Measurements from ENCODE around the gene TFDP2.
"Not testable (repeated sequence)": the region's sequence is repeated elsewhere in the genome, so short reads cannot be mapped to it uniquely, and the experiment has no call there.

TFDP2 gene

GRCh38 chr3:141928631-141929270 is 220.6 kb downstream of the TFDP2 start:
- DNase-seq (ENCODE audit: insufficient read length, low spot score) (no peak), FAIRE-seq (no peak)
- TF ChIP-seq TAF1 (IDR thresholded peaks at IDR 0.05; ENCODE audit: low read depth, low read length) (no peak), POLR2AphosphoS5 (IDR thresholded peaks at IDR 0.05; ENCODE audit: low read depth, low read length) (0 out of 2 replicates have a peak, but pooled peaks have one; percentile 9)

GRCh38 chr3:141926929-141927328 is 222.4 kb downstream of the TFDP2 start:
- no peak for TF ChIP-seq SPI1 (IDR thresholded peaks at IDR 0.05; ENCODE audit: low read depth, low read length)
- no peak for TF ChIP-seq POU2F2 (IDR thresholded peaks at IDR 0.05; ENCODE audit: low read depth, low read length)
- TF ChIP-seq POLR2A (IDR thresholded peaks at IDR 0.05; ENCODE audit: low read depth, low read length): no peak
- no peak for TF ChIP-seq TAF1 (IDR thresholded peaks at IDR 0.05; ENCODE audit: low read depth, low read length)
- no peak for TF ChIP-seq PAX5 (IDR thresholded peaks at IDR 0.05; ENCODE audit: insufficient read depth, low read length, severe bottlenecking)
- TF ChIP-seq POLR2AphosphoS5 (IDR thresholded peaks at IDR 0.05; ENCODE audit: low read depth, low read length): no peak
- DNase-seq (ENCODE audit: insufficient read length, low spot score) (no peak), FAIRE-seq (no peak)

GRCh38 chr3:141925677-141926076 is 223.7 kb downstream of the TFDP2 start:
- peak; percentile 20 for FAIRE-seq
- not testable (repeated sequence) for DNase-seq (ENCODE audit: insufficient read length, low spot score)

GRCh38 chr3:141921316-141921715 is 228.0 kb downstream of the TFDP2 start:
- no peak for TF ChIP-seq SPI1 (IDR thresholded peaks at IDR 0.05; ENCODE audit: low read depth, low read length)
- TF ChIP-seq POLR2AphosphoS5 (IDR thresholded peaks at IDR 0.05; ENCODE audit: low read depth, low read length): no peak
- TF ChIP-seq POLR2A (IDR thresholded peaks at IDR 0.05; ENCODE audit: low read depth, low read length): no peak
- no peak for TF ChIP-seq POU2F2 (IDR thresholded peaks at IDR 0.05; ENCODE audit: low read depth, low read length)
- no peak for TF ChIP-seq PAX5 (IDR thresholded peaks at IDR 0.05; ENCODE audit: insufficient read depth, low read length, severe bottlenecking)
- no peak for TF ChIP-seq TAF1 (IDR thresholded peaks at IDR 0.05; ENCODE audit: low read depth, low read length)
- FAIRE-seq: no peak
- DNase-seq (ENCODE audit: insufficient read length, low spot score): no peak

GRCh38 chr3:141920701-141921100 is 228.6 kb downstream of the TFDP2 start:
- FAIRE-seq (no peak), DNase-seq (ENCODE audit: insufficient read length, low spot score) (no peak)
- no peak for TF ChIP-seq POU2F2 (IDR thresholded peaks at IDR 0.05; ENCODE audit: low read depth, low read length)
- TF ChIP-seq SPI1 (IDR thresholded peaks at IDR 0.05; ENCODE audit: low read depth, low read length): no peak
- no peak for TF ChIP-seq PAX5 (IDR thresholded peaks at IDR 0.05; ENCODE audit: insufficient read depth, low read length, severe bottlenecking)
- TF ChIP-seq TAF1 (IDR thresholded peaks at IDR 0.05; ENCODE audit: low read depth, low read length): no peak
- no peak for TF ChIP-seq POLR2AphosphoS5 (IDR thresholded peaks at IDR 0.05; ENCODE audit: low read depth, low read length)
- TF ChIP-seq POLR2A (IDR thresholded peaks at IDR 0.05; ENCODE audit: low read depth, low read length): no peak

GRCh38 chr3:141915766-141916165 is 233.6 kb downstream of the TFDP2 start:
- TF ChIP-seq POU2F2 (IDR thresholded peaks at IDR 0.05; ENCODE audit: low read depth, low read length) (no peak), POLR2A (IDR thresholded peaks at IDR 0.05; ENCODE audit: low read depth, low read length) (no peak), POLR2AphosphoS5 (IDR thresholded peaks at IDR 0.05; ENCODE audit: low read depth, low read length) (no peak), PAX5 (IDR thresholded peaks at IDR 0.05; ENCODE audit: insufficient read depth, low read length, severe bottlenecking) (no peak), SPI1 (IDR thresholded peaks at IDR 0.05; ENCODE audit: low read depth, low read length) (no peak), TAF1 (IDR thresholded peaks at IDR 0.05; ENCODE audit: low read depth, low read length) (no peak)
- FAIRE-seq: no peak
- no peak for DNase-seq (ENCODE audit: insufficient read length, low spot score)

GRCh38 chr3:141915016-141915415 is 234.3 kb downstream of the TFDP2 start:
- DNase-seq (ENCODE audit: insufficient read length, low spot score) (no peak), FAIRE-seq (no peak)
- TF ChIP-seq PAX5 (IDR thresholded peaks at IDR 0.05; ENCODE audit: insufficient read depth, low read length, severe bottlenecking) (no peak), SPI1 (IDR thresholded peaks at IDR 0.05; ENCODE audit: low read depth, low read length) (no peak), POLR2AphosphoS5 (IDR thresholded peaks at IDR 0.05; ENCODE audit: low read depth, low read length) (no peak), TAF1 (IDR thresholded peaks at IDR 0.05; ENCODE audit: low read depth, low read length) (no peak), POLR2A (IDR thresholded peaks at IDR 0.05; ENCODE audit: low read depth, low read length) (no peak), POU2F2 (IDR thresholded peaks at IDR 0.05; ENCODE audit: low read depth, low read length) (no peak)

- DNase-seq (ENCODE audit: insufficient read length, low spot score) (no peak), FAIRE-seq (no peak)
- TF ChIP-seq POLR2AphosphoS5 (IDR thresholded peaks at IDR 0.05; ENCODE audit: low read depth, low read length) (no peak), SPI1 (IDR thresholded peaks at IDR 0.05; ENCODE audit: low read depth, low read length) (no peak), PAX5 (IDR thresholded peaks at IDR 0.05; ENCODE audit: insufficient read depth, low read length, severe bottlenecking) (no peak), POU2F2 (IDR thresholded peaks at IDR 0.05; ENCODE audit: low read depth, low read length) (no peak), POLR2A (IDR thresholded peaks at IDR 0.05; ENCODE audit: low read depth, low read length) (no peak), TAF1 (IDR thresholded peaks at IDR 0.05; ENCODE audit: low read depth, low read length) (no peak)
Observed at GRCh38 chr3:141914311-141914710, 235.0 kb downstream of the TFDP2 start.

- TF ChIP-seq POU2F2 (IDR thresholded peaks at IDR 0.05; ENCODE audit: low read depth, low read length) (no peak), POLR2AphosphoS5 (IDR thresholded peaks at IDR 0.05; ENCODE audit: low read depth, low read length) (no peak), SPI1 (IDR thresholded peaks at IDR 0.05; ENCODE audit: low read depth, low read length) (no peak), TAF1 (IDR thresholded peaks at IDR 0.05; ENCODE audit: low read depth, low read length) (no peak), PAX5 (IDR thresholded peaks at IDR 0.05; ENCODE audit: insufficient read depth, low read length, severe bottlenecking) (no peak), POLR2A (IDR thresholded peaks at IDR 0.05; ENCODE audit: low read depth, low read length) (no peak)
- FAIRE-seq (peak; percentile 86), DNase-seq (ENCODE audit: insufficient read length, low spot score) (no peak)
Observed at GRCh38 chr3:141913150-141913811, 236.1 kb downstream of the TFDP2 start.

GRCh38 chr3:141909986-141910385 is 239.4 kb downstream of the TFDP2 start:
- FAIRE-seq; DNase-seq (ENCODE audit: insufficient read length, low spot score): not testable (repeated sequence)

Data from GM12891 (cell line).